T-cell (primary cell): ENCODE data around the gene SNX32. TPM values are rescaled to one million over a fixed set of nuclear protein-coding genes. Genes with fewer than 3 reads are reported as not detected.

ENCODE experiments used
- ATAC-seq, 4 experiments: fragments of 200-7000 bp in 3 of 4; fragments of 150-1000 bp in 1 of 4; cut with Tn5 transposase; replicated peaks in 1 of 4; 1 replicate in 3 of 4; 2 replicates in 1 of 4; pipeline ENCODE4 v1.10.0; 2021; ENCODE audit warnings: moderate library complexity in 3 of 4, mild to moderate bottlenecking in 2 of 4, moderate number of reproducible peaks in 1 of 4
- CTCF ChIA-PET, 2 donors: fragments of 300-600 bp; sonication (Branson Sonifier 250); formaldehyde crosslinking; loops; one replicate each; lab custom pipeline; 2022; ENCODE audit warnings: antibody characterized with exemption in 2 of 2; lab: Charles Lee
- POLR2A ChIA-PET, 2 donors: fragments of 300-600 bp; sonication (Branson Sonifier 250); formaldehyde crosslinking; loops; one replicate each; lab custom pipeline; 2022; ENCODE audit warnings: antibody characterized with exemption in 2 of 2; lab: Charles Lee
- DNase-seq, 35 experiments: peaks; one replicate each; pipeline versions ENCODE4 v3.0.0 to v3.0.0-alpha.2; 2013 to 2023
- H3K27ac ChIP-seq: one replicate; pipeline ENCODE4 v1.5.1; 2013; ENCODE audit warnings: low read length
- H3K27me3 ChIP-seq, 2 experiments: replicated peaks in 1 of 2; 1 replicate in 1 of 2; 2 replicates in 1 of 2; pipeline versions ENCODE4 v1.6.1 to v1.7.0; 2013; ENCODE audit warnings: low read length in 1 of 2, mixed read lengths in 1 of 2; ENCODE audit not compliant: control insufficient read depth in 2 of 2, insufficient read depth in 2 of 2; ENCODE audit errors: extremely low read depth in 1 of 2
- H3K36me3 ChIP-seq, 2 donors: 1 replicate in 1 of 2; 2 replicates in 1 of 2; pipeline versions ENCODE4 v1.6.1 to v1.7.0; 2013; ENCODE audit warnings: low read length in 1 of 2; ENCODE audit not compliant: control insufficient read depth in 2 of 2, insufficient read depth in 1 of 2; ENCODE audit errors: extremely low read depth in 1 of 2
- H3K4me1 ChIP-seq, 2 experiments: 1 replicate in 1 of 2; 2 replicates in 1 of 2; pipeline versions ENCODE4 v1.6.1 to v1.7.0; 2013; ENCODE audit warnings: low read length in 2 of 2, mixed read lengths in 1 of 2; ENCODE audit not compliant: insufficient read depth in 2 of 2, control insufficient read depth in 1 of 2; ENCODE audit errors: extremely low read depth in 1 of 2
- H3K4me3 ChIP-seq, 2 donors: 1 replicate in 1 of 2; 2 replicates in 1 of 2; pipeline versions ENCODE4 v1.5.1 to v1.7.0; 2013; ENCODE audit warnings: mild to moderate bottlenecking in 2 of 2, low read length in 1 of 2, moderate library complexity in 1 of 2; ENCODE audit not compliant: control insufficient read depth in 1 of 2; ENCODE audit errors: extremely low read depth in 1 of 2
- H3K9me3 ChIP-seq: 2 replicates; pipeline ENCODE4 v1.7.0; 2013
- H3K27ac Mint-ChIP-seq, 2 donors: one replicate each; pipeline ENCODE4 v1.8.0; 2020 to 2021; ENCODE audit warnings: mild to moderate bottlenecking in 2 of 2, mixed read lengths in 2 of 2
- H3K27me3 Mint-ChIP-seq, 2 donors: one replicate each; pipeline ENCODE4 v1.8.0; 2021 to 2022; ENCODE audit warnings: mixed read lengths in 2 of 2
- H3K36me3 Mint-ChIP-seq: one replicate; pipeline ENCODE4 v1.8.0; 2021; ENCODE audit warnings: mixed read lengths
- H3K4me1 Mint-ChIP-seq, 3 donors: one replicate each; pipeline ENCODE4 v1.8.0; 2020 to 2022; ENCODE audit warnings: mixed read lengths in 3 of 3, mild to moderate bottlenecking in 1 of 3
- H3K4me3 Mint-ChIP-seq, 3 donors: one replicate each; pipeline ENCODE4 v1.8.0; 2020 to 2022; ENCODE audit warnings: mild to moderate bottlenecking in 3 of 3, mixed read lengths in 3 of 3, moderate library complexity in 3 of 3
- H3K9me3 Mint-ChIP-seq, 3 donors: one replicate each; pipeline ENCODE4 v1.8.0; 2020 to 2022; ENCODE audit warnings: mixed read lengths in 3 of 3
- WGBS: methylation state at CpG from one replicate; pipeline ENCODE4 v1.1.5; 2013; ENCODE audit warnings: missing lambda C conversion rate; ENCODE audit not compliant: insufficient coverage; 5-methylcytosine and 5-hydroxymethylcytosine counted together
- total RNA-seq, 35 experiments: library from RNA in 6 of 35; stranded (reverse) in 6 of 35; fragments of 120-200 nt in 1 of 35; gene quantifications; one replicate each; pipeline versions ENCODE4 v1.2.1 to v1.2.4 and lab custom pipeline; 2013 to 2026

Gene SNX32
- total RNA-seq, 5 donors from 2014 or later (not counting 1 experiment from before 2014, with no cell fraction given), result 0.26 to 1.4 (median 1.2) TPM

- no peaks in the 10 kb centered on the region for H3K9me3 ChIP-seq
Measured at GRCh38 chr11:65859095-65859811, 25.5 kb downstream of the SNX32 start.

GRCh38 chr11:65859812-65860277, 26.1 kb downstream of the SNX32 start:
- Histone ChIP-seq H3K4me3 (peak overlapping the region; percentile 90 to 93), H3K36me3 (peaks cover 17 to 50% of the 10 kb centered on the region in 2 donors), H3K27ac (peak overlapping the region; percentile 83), H3K9me3 (no peaks in the 10 kb centered on the region), H3K27me3 (no peaks in the 10 kb centered on the region), H3K4me1 (peaks cover 22 to 72% of the 10 kb centered on the region in 2 experiments)
- peak in 7 of 35 experiments; percentile 14 to 48 (median 16) for DNase-seq
- Mint-ChIP-seq H3K4me3 (peak overlapping the region; percentile 92 to 97 (median 97)), H3K36me3 (peaks cover 29% of the 10 kb centered on the region), H3K9me3 (no peaks in the 10 kb centered on the region), H3K4me1 (peaks cover 43 to 53% (median 50%) of the 10 kb centered on the region in 3 donors), H3K27me3 (no peaks in the 10 kb centered on the region), H3K27ac (peak overlapping the region; percentile 95 to 97)
- CTCF ChIA-PET, result interaction anchor here (0.5 to 3.6 kb wide), 29 partner anchors 9 to 526 kb away, joined by 3 to 167 read pairs (median 5); partner anchors contain the start of genes AP5B1 (in 1 of the 2), BANF1 (in 1 of the 2), C11orf68 (in 1 of the 2) and CCDC85B (in 1 of the 2)
- peak in 2 of 4 experiments; percentile 0 to 4 for ATAC-seq
- POLR2A ChIA-PET, result interaction anchor here (0.6 to 2.6 kb wide), 5 partner anchors 10 to 359 kb away, joined by 3 to 20 read pairs (median 6); partner anchors contain the start of genes CCDC85B (in 1 of the 2), FIBP (in 1 of the 2) and PCNX3 (in 1 of the 2)
- WGBS, result 0% methylated on average over 16 of the region's 16 CpGs

More at GRCh38 chr11:65859095-65859811, 25.5 kb downstream of the SNX32 start:
- Mint-ChIP-seq H3K27me3 (no peaks in the 10 kb centered on the region), H3K27ac (peak overlapping the region; percentile 95 to 97), H3K9me3 (no peaks in the 10 kb centered on the region), H3K36me3 (peaks cover 35% of the 10 kb centered on the region), H3K4me1 (peaks cover 49 to 58% (median 56%) of the 10 kb centered on the region in 3 donors), H3K4me3 (peak overlapping the region; percentile 92 to 97 (median 97))
- ATAC-seq (peak; percentile 59 to 64 (median 62)), DNase-seq (peak; percentile 89 to 98 (median 95))
- peaks cover 22 to 78% of the 10 kb centered on the region in 2 experiments for H3K4me1 ChIP-seq
- CTCF ChIA-PET, result interaction anchor here (0.5 to 3.6 kb wide), 27 partner anchors 9 to 526 kb away, joined by 3 to 167 read pairs (median 5); partner anchors contain the start of genes AP5B1 (in 1 of the 2), BANF1 (in 1 of the 2), C11orf68 (in 1 of the 2) and CCDC85B (in 1 of the 2)
- H3K27me3 ChIP-seq, result no peaks in the 10 kb centered on the region
- WGBS, result under 1% methylated on average over 45 of the region's 46 CpGs
- POLR2A ChIA-PET, result interaction anchor here (0.6 to 2.6 kb wide), 5 partner anchors 10 to 359 kb away, joined by 3 to 20 read pairs (median 6); partner anchors contain the start of genes CCDC85B (in 1 of the 2) and PCNX3 (in 1 of the 2)
- peak overlapping the region; percentile 90 to 93 for H3K4me3 ChIP-seq
- H3K36me3 ChIP-seq, result peaks cover 19 to 50% of the 10 kb centered on the region in 2 donors
- H3K27ac ChIP-seq, result peak overlapping the region; percentile 83

GRCh38 chr11:65860278-65861164, 26.8 kb downstream of the SNX32 start, which contains the start of gene MUS81:
MUS81 (plus strand) TSS chr11:65860433; CDS start chr11:65860754, 321 bp downstream.
- peak; percentile 90 to 98 (median 95) for DNase-seq
- Histone ChIP-seq H3K36me3 (peaks cover 17 to 50% of the 10 kb centered on the region in 2 donors), H3K4me3 (peak within 1 kb of the TSS; percentile 90 to 93), H3K9me3 (no peaks in the 10 kb centered on the region), H3K27ac (peak within 1 kb of the TSS; percentile 83), H3K27me3 (no peaks in the 10 kb centered on the region), H3K4me1 (peaks cover 21 to 65% of the 10 kb centered on the region in 2 experiments)
- Mint-ChIP-seq H3K27ac (peak within 1 kb of the TSS; percentile 95 to 97), H3K4me1 (peaks cover 41 to 49% (median 46%) of the 10 kb centered on the region in 3 donors), H3K27me3 (no peaks in the 10 kb centered on the region), H3K4me3 (peak within 1 kb of the TSS; percentile 92 to 97 (median 97)), H3K9me3 (no peaks in the 10 kb centered on the region), H3K36me3 (peaks cover 29% of the 10 kb centered on the region)
- peak; percentile 43 to 46 (median 44) for ATAC-seq
- POLR2A ChIA-PET, result interaction anchor here (0.6 to 2.6 kb wide), 4 partner anchors 12 to 245 kb away, joined by 4 to 20 read pairs (median 6); partner anchors contain the start of genes CCDC85B (in 1 of the 2), FIBP (in 1 of the 2) and PCNX3 (in 1 of the 2)
- WGBS, result under 1% methylated on average over 77 of the region's 78 CpGs
- CTCF ChIA-PET, result interaction anchor here (0.5 to 3.6 kb wide), 26 partner anchors 8 to 527 kb away, joined by 3 to 167 read pairs (median 5); partner anchors contain the start of genes AP5B1 (in 1 of the 2), BANF1 (in 1 of the 2), CCDC85B (in 1 of the 2) and DPF2 (in 1 of the 2)

DNA sequence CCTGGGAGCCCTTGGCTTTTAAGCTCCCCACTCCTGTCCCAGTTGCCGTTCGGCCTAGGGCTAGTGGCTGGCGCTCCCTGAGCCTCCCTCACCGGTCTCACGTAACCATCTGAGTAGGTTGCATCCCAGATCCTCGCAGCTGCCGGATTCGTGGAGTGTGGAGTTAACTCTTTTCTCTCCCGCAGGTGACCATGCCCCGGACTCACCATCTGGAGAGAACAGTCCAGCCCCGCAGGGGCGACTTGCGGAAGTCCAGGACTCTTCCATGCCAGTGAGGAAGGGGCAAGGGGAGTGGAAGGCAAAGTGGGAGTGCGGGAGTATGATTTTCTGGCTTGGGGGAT, 27.4 kb downstream of the SNX32 start:
- Histone ChIP-seq H3K27ac (peak overlapping the region; percentile 83), H3K4me3 (peak overlapping the region; percentile 90 to 93), H3K9me3 (no peaks in the 10 kb centered on the region), H3K27me3 (no peaks in the 10 kb centered on the region), H3K4me1 (peaks cover 15 to 59% of the 10 kb centered on the region in 2 experiments), H3K36me3 (peaks cover 22 to 49% of the 10 kb centered on the region in 2 donors)
- whole genome bisulfite sequencing, result 16% methylated on average over 10 of the region's 14 CpGs
- DNase-seq (no peak), ATAC-seq (no peak)
- Mint-ChIP-seq H3K4me1 (peaks cover 37 to 43% (median 40%) of the 10 kb centered on the region in 3 donors), H3K27me3 (no peaks in the 10 kb centered on the region), H3K4me3 (peak overlapping the region; percentile 92 to 97 (median 97)), H3K27ac (peak overlapping the region; percentile 86 to 93), H3K36me3 (peaks cover 23% of the 10 kb centered on the region), H3K9me3 (no peaks in the 10 kb centered on the region)
- POLR2A ChIA-PET, result interaction anchor here in 1 of 2 donors (0.6 kb wide), 1 partner anchor 11 kb away, joined by 4 read pairs; no protein-coding TSS in a partner anchor
- CTCF ChIA-PET, result interaction anchor here in 1 of 2 donors (2.0 to 3.6 kb wide), 2 partner anchors 12 to 26 kb away, joined by 8 to 167 read pairs; partner anchors contain the start of genes CCDC85B and FIBP

GRCh38 chr11:65861533-65862183, 27.9 kb downstream of the SNX32 start:
- H3K4me1 ChIP-seq, result peaks cover 11 to 53% of the 10 kb centered on the region in 2 experiments
- Mint-ChIP-seq H3K4me3 (peak overlapping the region; percentile 92 to 97 (median 97)), H3K9me3 (no peaks in the 10 kb centered on the region), H3K4me1 (peaks cover 31 to 38% (median 35%) of the 10 kb centered on the region in 3 donors), H3K36me3 (peaks cover 18% of the 10 kb centered on the region), H3K27me3 (no peaks in the 10 kb centered on the region), H3K27ac (peak overlapping the region in 1 of 2 donors; percentile 86)
- CTCF ChIA-PET, result interaction anchor here in 1 of 2 donors (3.6 kb wide), 1 partner anchor 26 kb away, joined by 167 read pairs; the partner anchor contains the start of genes CCDC85B and FIBP
- no peak for ATAC-seq
- peaks cover 22 to 49% of the 10 kb centered on the region in 2 donors for H3K36me3 ChIP-seq
- no peak for DNase-seq
- peak overlapping the region; percentile 83 for H3K27ac ChIP-seq
- no peaks in the 10 kb centered on the region for H3K27me3 ChIP-seq
- peak overlapping the region; percentile 90 to 93 for H3K4me3 ChIP-seq
- H3K9me3 ChIP-seq, result no peaks in the 10 kb centered on the region
- POLR2A ChIA-PET, result interaction anchor here in 1 of 2 donors (0.5 to 0.6 kb wide), 2 partner anchors 29 to 363 kb away, joined by 3 read pairs; partner anchors contain the start of genes CCDC85B and MALAT1
- WGBS, result 85% methylated on average over 8 of the region's 13 CpGs
